Heart left ventricle (tissue), 16 donors: Measurements from ENCODE around the gene EHD2. TPM values are rescaled to one million over a fixed set of nuclear protein-coding genes. Genes with fewer than 3 reads are reported as not detected.
A peak's percentile ranks its signal among the peaks of the same experiment; 100 is the strongest.

ENCODE experiments used
- ATAC-seq, 4 donors: fragments of 200-7000 bp; cut with Tn5 transposase; one replicate each; pipeline ENCODE4 v1.9.1; 2020 to 2022; ENCODE audit warnings: moderate library complexity in 4 of 4, mild to moderate bottlenecking in 3 of 4, moderate number of reproducible peaks in 1 of 4
- DNase-seq, 5 donors: peaks; one replicate each; pipeline ENCODE4 v3.0.0-alpha.2; 2020
- H3K27ac ChIP-seq, 12 donors: fragments of 200-600 bp; sonication (generic) in 4 of 12; one replicate each; pipeline versions ENCODE4 v1.5.0 to v1.8.0; 2016 to 2022; ENCODE audit warnings: mild to moderate bottlenecking in 2 of 12
- H3K27me3 ChIP-seq, 9 donors: fragments of 200-600 bp; sonication (generic) in 2 of 9; one replicate each; pipeline versions ENCODE4 v1.5.1 to v1.8.0; 2016 to 2022; ENCODE audit warnings: mild to moderate bottlenecking in 3 of 9
- H3K36me3 ChIP-seq, 9 donors: fragments of 200-600 bp; sonication (generic) in 2 of 9; one replicate each; pipeline versions ENCODE4 v1.5.0 to v1.8.0; 2018 to 2022; ENCODE audit warnings: mild to moderate bottlenecking in 2 of 9
- H3K4me1 ChIP-seq, 12 donors: fragments of 200-600 bp; sonication (generic) in 4 of 12; one replicate each; pipeline versions ENCODE4 v1.5.0 to v1.8.0; 2016 to 2022; ENCODE audit warnings: mild to moderate bottlenecking in 3 of 12
- H3K4me3 ChIP-seq, 12 donors: fragments of 200-600 bp; sonication (generic) in 4 of 12; one replicate each; pipeline versions ENCODE4 v1.5.0 to v1.8.0; 2017 to 2022; ENCODE audit warnings: mild to moderate bottlenecking in 9 of 12, moderate library complexity in 4 of 12
- H3K9me3 ChIP-seq, 12 donors: fragments of 200-600 bp; sonication (generic) in 4 of 12; one replicate each; pipeline versions ENCODE4 v1.5.0 to v1.8.0; 2016 to 2022; ENCODE audit warnings: mild to moderate bottlenecking in 1 of 12
- CTCF ChIP-seq, 12 donors: fragments of 200-600 bp; sonication (generic) in 4 of 12; IDR thresholded peaks; one replicate each; pipeline versions ENCODE4 v1.5.0 to v1.8.0; 2018 to 2022; ENCODE audit warnings: antibody characterized with exemption in 12 of 12, mild to moderate bottlenecking in 5 of 12
- POLR2A ChIP-seq, 2 donors: fragments of 450-650 bp; IDR thresholded peaks; one replicate each; pipeline ENCODE4 v1.6.1; 2017; ENCODE audit warnings: antibody characterized with exemption in 2 of 2, mild to moderate bottlenecking in 2 of 2, moderate library complexity in 2 of 2
- WGBS, 4 donors: extraction: QIAGEN DNeasy Blood & Tissue Kit in 2 of 4; methylation state at CpG; one replicate each; pipeline versions ENCODE4 v1.1.5 to v1.1.7; 2013 to 2018; 5-methylcytosine and 5-hydroxymethylcytosine counted together
- intact Hi-C, 10 donors: fragments of 100-400 bp; cut with DNase I; formaldehyde crosslinking; loops; one replicate each; pipeline versions ENCODE4 v1.11.1 to v1.14.2; 2022
- polyA plus RNA-seq, 2 donors: library from polyadenylated mRNA; stranded (reverse); fragments of 200-250 nt; gene quantifications; one replicate each; pipeline ENCODE4 v1.2.3, GENCODE V29; 2013
- total RNA-seq, 9 donors: library from RNA; depleted of rRNA in 2 of 9; stranded (reverse); fragments of >200 nt in 2 of 9; fragmentation: NEBNext Ultra II Directional in 3 of 9; extraction: Animal tissue kit (Norgen Biotek cat#: 25700) in 3 of 9; gene quantifications; one replicate each; pipeline versions ENCODE4 v1.1.0 to v1.2.4, GENCODE V29; 2016 to 2023
- donor health status: ischemic (EF 13 %, LVEDD 7.1; RV severe dilation, severe dysfunction).
- donor health status: healthy with polysubstance abuse.
- donor health status: DM: no; HTN: yes; CAD: no.
- donor health status: DM: no; HTN: no; CAD: no.
- donor health status: ischemic (EF 25% LVEDD 6.9; RV normal size, moderate dysfunction).
- donor health status: ischemic (EF 25% LVEDD 5.7; RV mildly dilated, moderate dysfunction).
- donor health status: healthy.
- donor health status: DM: yes; HTN: yes; CAD: no.
- donor health status: ischemic (EF 35%, LVEDD 5.7; RV mildly dilated, moderate dysfunction).
- donor health status: nonischemic (EF 11% LVEDD 7.7; RV severe dilation, severe dysfunction).
- donor health status: DM: yes; HTN: yes; CAD: no.
- donor health status: PGD.
- donor health status: ischemic (EF 29% LVEDD 5.4; RV normal size, mild dysfunction).
- donor health status: nonischemic (EF 23%, LVEDD 6.1; RV moderate dilation, normal function).

Gene EHD2
- total and polyA plus RNA-seq, 11 donors: 30.6 to 133 (median 45.1) TPM

- Histone ChIP-seq H3K4me1 (no peaks in the 10 kb centered on the region), H3K9me3 (peaks cover 0 to 5% (median 0%) of the 10 kb centered on the region in 12 donors), H3K4me3 (no peak overlapping the region), H3K27me3 (no peaks in the 10 kb centered on the region), H3K27ac (no peak overlapping the region), H3K36me3 (peaks cover 0 to 94% (median 85%) of the 10 kb centered on the region in 9 donors)
- peak in 1 of 4 donors; percentile 8 for ATAC-seq
- no peak for DNase-seq
- intact Hi-C loops: no loop called here
- TF ChIP-seq CTCF (IDR thresholded peaks at IDR 0.05): no peak
- TF ChIP-seq POLR2A (IDR thresholded peaks at IDR 0.05): no peak
- 86 to 94% (median 93%) methylated on average over 11 to 28 of the region's 28 CpGs for WGBS, 4 donors
Observed at GRCh38 chr19:47755762-47756626, 42.8 kb downstream of the EHD2 start.

- no peaks in the 10 kb centered on the region for H3K4me1 ChIP-seq
- peaks cover 0 to 88% (median 79%) of the 10 kb centered on the region in 9 donors for H3K36me3 ChIP-seq
- DNase-seq (no peak), ATAC-seq (peak in 1 of 4 donors; percentile 3)
- WGBS, 4 donors: 95 to 97% (median 96%) methylated on average over 7 to 12 of the region's 12 CpGs
- intact Hi-C loops: no loop called here
- H3K27ac ChIP-seq: no peak overlapping the region
- H3K9me3 ChIP-seq: peaks cover 0 to 5% (median 0%) of the 10 kb centered on the region in 12 donors
- H3K27me3 ChIP-seq: no peaks in the 10 kb centered on the region
- TF ChIP-seq POLR2A (IDR thresholded peaks at IDR 0.05): no peak
- no peak overlapping the region for H3K4me3 ChIP-seq
Observed at GRCh38 chr19:47756627-47756929, 43.4 kb downstream of the EHD2 start.

- Histone ChIP-seq H3K27me3 (no peaks in the 10 kb centered on the region), H3K9me3 (peaks cover 0 to 5% (median 0%) of the 10 kb centered on the region in 12 donors), H3K36me3 (peaks cover 0 to 83% (median 74%) of the 10 kb centered on the region in 9 donors), H3K4me3 (no peak overlapping the region), H3K27ac (peak overlapping the region in 2 of 12 donors; percentile 28 to 29), H3K4me1 (no peaks in the 10 kb centered on the region)
- 71 to 85% (median 79%) methylated on average over 13 to 22 of the region's 22 CpGs for WGBS, 4 donors
- intact Hi-C loops: no loop called here
- DNase-seq: no peak
- ATAC-seq: peak in 3 of 4 donors; percentile 32 to 54 (median 35)
- TF ChIP-seq CTCF (IDR thresholded peaks at IDR 0.05) (no peak), POLR2A (IDR thresholded peaks at IDR 0.05) (no peak)
Observed at GRCh38 chr19:47756953-47757608, 43.9 kb downstream of the EHD2 start.

- no peak for DNase-seq
- H3K27ac ChIP-seq: peak overlapping the region in 1 of 12 donors; percentile 28
- peaks cover 0 to 76% (median 67%) of the 10 kb centered on the region in 9 donors for H3K36me3 ChIP-seq
- no peaks in the 10 kb centered on the region for H3K27me3 ChIP-seq
- H3K4me3 ChIP-seq: no peak overlapping the region
- ATAC-seq: no peak
- H3K4me1 ChIP-seq: peaks cover 0 to 7% (median 1%) of the 10 kb centered on the region in 12 donors
- WGBS, 4 donors: 84 to 90% (median 85%) methylated on average over 14 of the region's 14 CpGs
- no peak for TF ChIP-seq POLR2A (IDR thresholded peaks at IDR 0.05)
- TF ChIP-seq CTCF (IDR thresholded peaks at IDR 0.05): no peak
- intact Hi-C loops: no loop called here
- peaks cover 0 to 5% (median 0%) of the 10 kb centered on the region in 12 donors for H3K9me3 ChIP-seq
Observed at GRCh38 chr19:47757617-47758442, 44.6 kb downstream of the EHD2 start.
